ES-I3 (cell line): ENCODE measurements around the gene EMC10.

Experiments used
- H3K36me3 ChIP-seq: 2 replicates; pipeline ENCODE4 v1.6.1; 2013; ENCODE audit warnings: mild to moderate bottlenecking, low read length, control low read depth, moderate library complexity; ENCODE audit not compliant: insufficient read depth
- H3K4me1 ChIP-seq: 2 replicates; pipeline ENCODE4 v1.6.1; 2013; ENCODE audit warnings: mild to moderate bottlenecking, control low read depth, low read length; ENCODE audit not compliant: insufficient read depth
- H3K9ac ChIP-seq: 2 replicates; pipeline ENCODE4 v1.6.1; 2013; ENCODE audit warnings: low read depth, mild to moderate bottlenecking, low read length, moderate library complexity
- H3K9me3 ChIP-seq: 2 replicates; pipeline ENCODE4 v1.6.1; 2013; ENCODE audit warnings: mild to moderate bottlenecking, low read length, moderate library complexity; ENCODE audit not compliant: control insufficient read depth, insufficient read depth

EMC10 gene

DNA sequence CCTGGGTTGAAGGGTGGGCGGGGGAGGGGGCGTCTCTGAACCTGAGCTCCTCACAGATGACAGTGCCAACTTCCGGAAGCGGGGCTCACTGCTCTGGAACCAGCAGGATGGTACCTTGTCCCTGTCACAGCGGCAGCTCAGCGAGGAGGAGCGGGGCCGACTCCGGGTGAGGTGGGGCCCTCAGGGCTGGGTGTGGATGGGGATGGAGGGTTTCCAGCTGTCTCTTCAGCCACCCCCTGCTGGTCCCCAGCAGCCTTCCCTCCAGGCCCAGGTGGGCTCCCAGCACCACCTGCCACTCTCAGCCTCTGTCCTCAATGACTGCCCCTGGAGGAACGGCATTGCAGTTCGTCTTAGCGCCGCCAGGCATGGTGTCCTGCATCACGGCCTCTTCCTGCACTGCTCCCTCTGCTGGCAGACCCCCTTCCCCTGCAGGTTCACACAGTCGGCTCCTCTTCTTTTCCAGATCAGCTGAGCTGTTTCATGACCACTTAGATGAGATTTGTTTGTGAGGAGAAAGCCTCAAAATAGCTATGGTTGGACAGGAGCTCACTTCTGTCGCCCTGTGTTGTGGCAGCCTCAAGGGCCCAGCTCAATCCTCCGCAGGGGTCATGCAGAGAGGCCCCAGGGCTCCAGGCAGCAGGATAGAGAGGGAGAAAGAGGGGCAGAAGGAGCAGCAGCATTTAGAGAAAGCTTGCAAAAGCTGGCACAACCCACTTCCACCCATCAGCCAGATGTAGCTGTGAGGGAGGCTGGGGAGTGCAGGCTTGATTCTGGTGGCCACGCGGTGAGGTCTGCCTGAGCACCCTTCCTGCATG, 2.8 kb downstream of the EMC10 start:
- Histone ChIP-seq H3K9ac (no peak overlapping the region), H3K9me3 (no peaks in the 10 kb centered on the region), H3K4me1 (no peaks in the 10 kb centered on the region), H3K36me3 (peaks cover 4% of the 10 kb centered on the region)

- peaks cover 4% of the 10 kb centered on the region for H3K36me3 ChIP-seq
- no peaks in the 10 kb centered on the region; the same call in 1 of the 2 replicates for H3K9me3 ChIP-seq
- no peak overlapping the region for H3K9ac ChIP-seq
- no peaks in the 10 kb centered on the region for H3K4me1 ChIP-seq
These were observed 3.5 kb downstream of the EMC10 start for GRCh38 chr19:50479761-50480251.

GRCh38 chr19:50480281-50481111, 4.2 kb downstream of the EMC10 start:
- Histone ChIP-seq H3K9ac (no peak overlapping the region), H3K36me3 (peaks cover 4% of the 10 kb centered on the region), H3K9me3 (no peaks in the 10 kb centered on the region; the same call in 1 of the 2 replicates), H3K4me1 (no peaks in the 10 kb centered on the region)

DNA sequence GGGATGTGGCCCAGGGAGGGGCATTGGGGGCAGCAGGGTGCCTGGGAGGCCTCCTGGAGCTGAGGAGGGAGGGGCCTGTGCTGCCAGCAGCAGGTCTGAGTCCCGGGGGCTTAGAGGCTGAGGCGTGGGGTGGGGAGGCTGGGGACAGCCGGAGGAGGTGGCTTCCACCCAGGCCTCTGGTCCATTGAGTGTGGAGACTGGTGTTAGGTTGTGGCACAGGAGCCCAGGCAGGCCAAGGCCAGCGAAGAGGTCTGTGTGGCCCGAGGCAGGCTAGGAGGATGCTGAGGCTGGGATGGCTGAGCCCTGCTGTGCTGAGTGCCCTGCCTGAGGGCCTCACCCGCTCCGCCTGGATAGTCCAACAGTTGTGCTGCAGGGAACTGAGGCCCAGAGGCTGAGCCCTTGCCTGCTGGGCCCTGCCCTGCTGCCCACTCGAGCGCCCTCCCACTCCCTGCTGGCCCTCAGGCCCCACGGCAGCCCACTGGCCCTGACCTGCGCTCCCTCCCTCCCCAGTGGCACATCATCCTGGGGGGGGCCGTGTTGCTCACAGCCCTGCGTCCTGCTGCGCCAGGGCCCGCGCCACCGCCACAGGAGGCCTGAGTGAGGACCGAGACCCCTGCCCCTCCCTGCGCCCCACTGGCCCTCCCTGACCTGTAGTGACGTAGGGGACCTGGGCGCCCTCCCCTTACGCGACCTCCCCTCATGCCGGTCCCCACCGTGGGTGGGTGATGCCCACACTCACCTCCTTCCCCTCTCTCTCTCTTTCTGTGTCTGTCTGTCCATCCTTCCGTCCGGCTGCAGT, 5.2 kb downstream of the EMC10 start:
- Histone ChIP-seq H3K9me3 (peaks cover 10% of the 10 kb centered on the region), H3K36me3 (peaks cover 4% of the 10 kb centered on the region), H3K4me1 (no peaks in the 10 kb centered on the region), H3K9ac (no peak overlapping the region)

DNA sequence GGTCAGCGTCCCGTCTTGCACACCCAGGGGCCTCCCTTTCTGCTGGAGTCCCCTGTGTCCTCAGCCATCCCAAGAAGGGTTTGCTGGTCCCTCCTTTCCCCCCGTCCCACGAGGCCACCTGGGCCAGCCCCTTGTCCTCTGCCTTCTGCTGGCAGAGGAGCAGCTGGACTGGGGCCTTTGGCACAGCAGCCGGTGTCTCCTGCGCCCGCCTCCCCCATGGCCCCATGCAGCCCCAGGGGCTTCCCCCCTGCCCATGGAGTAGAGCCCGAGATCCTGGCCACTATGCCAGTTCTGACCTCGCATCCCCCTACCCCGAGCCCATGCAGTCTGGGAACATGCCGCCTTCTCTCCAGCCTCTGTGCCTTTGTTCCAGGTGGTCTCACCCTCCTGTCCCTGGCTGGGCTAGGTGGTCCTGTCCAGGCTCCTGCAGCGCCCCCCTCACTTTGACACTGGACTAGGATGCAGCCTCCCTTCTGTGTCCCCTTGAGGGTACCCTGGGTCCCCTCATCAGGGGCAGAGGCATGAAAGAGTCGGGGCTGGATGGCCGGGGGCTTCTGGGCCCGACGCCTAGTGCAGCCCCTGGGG, 6.1 kb downstream of the EMC10 start:
- H3K36me3 ChIP-seq: peaks cover 4% of the 10 kb centered on the region
- H3K4me1 ChIP-seq: no peaks in the 10 kb centered on the region
- no peak overlapping the region for H3K9ac ChIP-seq
- H3K9me3 ChIP-seq: peaks cover 11% of the 10 kb centered on the region

DNA sequence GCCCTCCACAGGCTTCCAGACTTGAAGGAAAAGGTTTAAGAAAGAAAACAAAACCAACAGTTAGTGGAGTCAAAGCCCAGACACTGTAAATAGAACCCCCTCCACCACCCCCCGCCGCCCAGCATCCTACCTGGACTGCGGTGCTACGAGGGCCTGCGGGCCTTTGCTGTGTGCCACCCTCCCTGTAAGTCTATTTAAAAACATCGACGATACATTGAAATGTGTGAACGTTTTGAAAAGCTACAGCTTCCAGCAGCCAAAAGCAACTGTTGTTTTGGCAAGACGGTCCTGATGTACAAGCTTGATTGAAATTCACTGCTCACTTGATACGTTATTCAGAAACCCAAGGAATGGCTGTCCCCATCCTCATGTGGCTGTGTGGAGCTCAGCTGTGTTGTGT, 6.6 kb downstream of the EMC10 start:
- Histone ChIP-seq H3K36me3 (peaks cover 4% of the 10 kb centered on the region), H3K4me1 (no peaks in the 10 kb centered on the region), H3K9me3 (peaks cover 11% of the 10 kb centered on the region), H3K9ac (no peak overlapping the region)

DNA sequence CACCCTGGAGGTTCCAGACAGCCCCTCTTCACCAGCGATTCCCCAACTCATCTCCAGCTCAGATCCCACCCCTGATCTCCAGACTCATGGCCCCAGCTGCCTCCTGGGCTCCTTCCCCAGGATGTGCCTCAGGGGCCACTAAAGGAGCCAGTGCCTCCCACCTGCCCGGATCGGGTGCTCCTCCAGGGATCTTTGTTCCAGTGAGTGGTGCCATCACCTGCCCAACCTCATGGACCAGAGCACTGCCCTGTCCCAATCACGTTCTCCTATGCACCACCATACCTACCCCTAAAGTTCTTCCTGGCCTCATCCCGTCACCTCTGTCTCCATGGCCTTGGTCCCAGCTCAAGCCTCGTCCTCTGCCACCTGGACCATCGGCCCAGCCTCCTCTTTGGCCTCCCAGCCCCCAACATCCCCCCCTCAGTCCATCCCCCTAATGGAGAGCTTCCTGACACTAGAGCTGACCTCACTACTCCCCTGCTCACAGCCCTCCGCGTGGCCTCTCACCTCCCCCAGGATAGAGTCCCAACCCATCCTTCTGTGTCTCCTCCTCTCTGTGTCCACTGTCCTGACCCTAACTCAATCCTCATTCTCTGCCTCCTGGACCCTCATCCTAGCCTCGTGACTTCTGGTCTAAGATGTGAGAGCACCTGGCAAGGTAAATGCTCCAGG, 9.1 kb downstream of the EMC10 start:
- Histone ChIP-seq H3K4me1 (no peaks in the 10 kb centered on the region), H3K9me3 (peaks cover 11% of the 10 kb centered on the region), H3K9ac (no peak overlapping the region), H3K36me3 (no peaks in the 10 kb centered on the region)

GRCh38 chr19:50486823-50487515, 10.7 kb downstream of the EMC10 start:
- H3K9me3 ChIP-seq: peaks cover 11% of the 10 kb centered on the region
- H3K4me1 ChIP-seq: peaks cover 7% of the 10 kb centered on the region; the same call in 1 of the 2 replicates
- H3K9ac ChIP-seq: no peak overlapping the region
- H3K36me3 ChIP-seq: no peaks in the 10 kb centered on the region

GRCh38 chr19:50488389-50489194, 12.3 kb downstream of the EMC10 start:
- H3K9me3 ChIP-seq: peaks cover 11% of the 10 kb centered on the region

DNA sequence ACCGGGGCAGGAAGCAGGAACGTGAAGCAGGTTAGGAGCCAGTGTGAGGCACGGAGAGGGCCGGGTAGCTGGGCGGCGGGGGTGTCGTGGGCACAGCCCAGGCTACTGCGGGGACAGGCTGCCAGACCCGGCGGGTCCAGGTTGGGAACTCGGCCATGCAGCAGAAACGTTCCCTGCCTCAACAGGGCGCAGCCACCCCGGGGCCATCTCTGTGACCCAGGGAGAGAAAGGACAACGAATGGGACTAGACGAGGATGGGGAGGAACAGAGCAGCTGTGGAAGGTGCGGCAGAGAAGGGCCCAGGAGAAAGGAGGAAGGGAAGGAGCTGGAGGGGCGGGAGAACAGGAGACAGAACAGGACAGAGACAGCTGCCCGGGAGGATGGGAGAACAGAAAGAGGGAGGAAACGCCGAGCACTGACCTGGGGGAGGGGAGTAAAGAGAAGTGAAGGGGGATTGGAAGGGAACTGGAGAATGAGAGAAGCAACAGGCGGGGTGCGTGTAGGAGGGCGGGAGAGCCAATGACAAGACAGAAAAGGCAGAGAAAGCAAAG, 13.2 kb downstream of the EMC10 start:
- Histone ChIP-seq H3K36me3 (no peaks in the 10 kb centered on the region), H3K9me3 (peaks cover 11% of the 10 kb centered on the region), H3K9ac (peak overlapping the region; percentile 37; the same call in 1 of the 2 replicates), H3K4me1 (peaks cover 8% of the 10 kb centered on the region; the same call in 1 of the 2 replicates)

More at GRCh38 chr19:50488389-50489194, 12.3 kb downstream of the EMC10 start:
- H3K9ac ChIP-seq: peak overlapping the region; percentile 11; the same call in 1 of the 2 replicates
- H3K4me1 ChIP-seq: peaks cover 8% of the 10 kb centered on the region; the same call in 1 of the 2 replicates
- H3K36me3 ChIP-seq: no peaks in the 10 kb centered on the region

DNA sequence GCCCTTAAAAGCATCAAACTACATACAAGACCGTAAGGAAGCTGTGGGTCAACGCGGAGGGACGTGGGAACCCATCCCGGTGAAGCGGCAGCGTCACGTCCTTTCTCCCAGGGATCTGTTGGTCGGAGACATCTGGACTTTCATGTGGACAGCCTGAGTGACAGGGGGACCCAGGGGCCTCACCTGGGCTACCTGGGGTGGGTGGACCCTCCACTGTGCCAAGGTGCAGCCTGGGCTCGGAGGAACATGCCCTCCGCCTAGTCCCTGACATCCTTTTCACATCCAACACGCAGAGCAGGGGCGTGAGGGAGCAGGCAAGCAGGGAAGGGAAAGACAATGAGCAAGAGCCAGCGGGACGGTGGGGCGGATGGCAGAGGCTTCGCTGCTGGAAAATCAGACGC, 14.1 kb downstream of the EMC10 start:
- Histone ChIP-seq H3K9ac (peak overlapping the region; percentile 20; the same call in 1 of the 2 replicates), H3K36me3 (no peaks in the 10 kb centered on the region), H3K4me1 (peaks cover 8% of the 10 kb centered on the region; the same call in 1 of the 2 replicates), H3K9me3 (peaks cover 11% of the 10 kb centered on the region)

DNA sequence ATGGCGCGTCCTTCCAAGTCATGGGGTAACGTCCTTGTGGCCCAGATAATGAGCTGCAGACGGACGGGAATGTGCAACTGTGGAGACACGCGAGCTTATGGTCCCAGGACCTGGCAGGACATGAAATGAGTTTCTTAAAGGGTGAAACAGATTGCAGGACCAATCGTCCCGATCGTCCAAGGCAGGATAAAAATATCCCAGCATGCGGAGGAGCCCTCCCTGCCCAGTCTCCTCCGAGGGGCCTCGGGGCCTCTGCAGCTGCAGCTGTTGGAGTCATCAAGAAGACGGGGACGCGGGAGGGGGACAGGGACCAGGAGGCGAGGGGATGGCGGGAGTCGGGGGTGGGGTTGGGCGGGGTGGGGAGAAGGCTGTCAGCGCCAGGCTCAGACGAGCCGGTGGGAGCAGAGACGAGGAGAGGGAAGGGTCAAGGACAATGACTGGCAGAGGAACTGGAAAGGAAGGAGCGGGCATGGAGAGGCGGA, 14.7 kb downstream of the EMC10 start:
- H3K9ac ChIP-seq: no peak overlapping the region; the same call in 1 of the 2 replicates
- H3K9me3 ChIP-seq: peaks cover 6% of the 10 kb centered on the region
- peaks cover 8% of the 10 kb centered on the region; the same call in 1 of the 2 replicates for H3K4me1 ChIP-seq
- H3K36me3 ChIP-seq: no peaks in the 10 kb centered on the region
